Panc1 (cell line): ENCODE measurements around the gene NEK6.

Experiments
- POLR2AphosphoS5 ChIP-seq: IDR thresholded peaks from 2 replicates; pipeline ENCODE4 v1.6.1; 2012; ENCODE audit warnings: mild to moderate bottlenecking, low read depth, low read length, moderate library complexity
- SIN3A ChIP-seq: IDR thresholded peaks from 2 replicates; pipeline ENCODE4 v1.6.1; 2012; ENCODE audit warnings: low read depth, mild to moderate bottlenecking, low read length, moderate library complexity, borderline replicate concordance; ENCODE audit not compliant: insufficient read depth
- TF ChIP-seq, protein P1 (sequence below): fragments of 450-650 bp; IDR thresholded peaks from 2 replicates; pipeline ENCODE4 v1.5.1; 2017; ENCODE audit warnings: mild to moderate bottlenecking

DNA sequence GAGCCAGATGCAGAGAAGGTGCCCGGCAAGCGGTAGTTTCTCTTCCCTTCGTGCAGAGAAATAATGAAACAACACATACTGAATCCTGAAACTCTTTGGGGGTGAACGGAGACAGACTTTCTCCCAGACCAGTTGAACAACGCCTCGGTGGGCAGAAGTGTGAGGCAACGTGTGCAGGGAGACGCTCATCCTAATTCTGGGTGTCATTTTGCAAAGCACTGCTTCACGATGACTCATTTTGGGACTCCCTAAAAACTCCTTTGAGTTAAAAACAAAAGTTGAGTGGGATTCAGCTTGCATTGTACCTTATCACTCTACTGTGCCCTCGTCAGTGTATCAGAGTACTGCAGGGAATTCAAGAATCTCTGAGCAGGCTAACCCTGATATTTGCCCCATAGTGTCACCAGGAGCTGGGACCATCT lies 3.5 kb upstream of the NEK6 start:
- TF ChIP-seq, protein P1, sequence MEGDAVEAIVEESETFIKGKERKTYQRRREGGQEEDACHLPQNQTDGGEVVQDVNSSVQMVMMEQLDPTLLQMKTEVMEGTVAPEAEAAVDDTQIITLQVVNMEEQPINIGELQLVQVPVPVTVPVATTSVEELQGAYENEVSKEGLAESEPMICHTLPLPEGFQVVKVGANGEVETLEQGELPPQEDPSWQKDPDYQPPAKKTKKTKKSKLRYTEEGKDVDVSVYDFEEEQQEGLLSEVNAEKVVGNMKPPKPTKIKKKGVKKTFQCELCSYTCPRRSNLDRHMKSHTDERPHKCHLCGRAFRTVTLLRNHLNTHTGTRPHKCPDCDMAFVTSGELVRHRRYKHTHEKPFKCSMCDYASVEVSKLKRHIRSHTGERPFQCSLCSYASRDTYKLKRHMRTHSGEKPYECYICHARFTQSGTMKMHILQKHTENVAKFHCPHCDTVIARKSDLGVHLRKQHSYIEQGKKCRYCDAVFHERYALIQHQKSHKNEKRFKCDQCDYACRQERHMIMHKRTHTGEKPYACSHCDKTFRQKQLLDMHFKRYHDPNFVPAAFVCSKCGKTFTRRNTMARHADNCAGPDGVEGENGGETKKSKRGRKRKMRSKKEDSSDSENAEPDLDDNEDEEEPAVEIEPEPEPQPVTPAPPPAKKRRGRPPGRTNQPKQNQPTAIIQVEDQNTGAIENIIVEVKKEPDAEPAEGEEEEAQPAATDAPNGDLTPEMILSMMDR, result no peak
- TF ChIP-seq POLR2AphosphoS5 (no peak), SIN3A (no peak)
